Stromal cell of bone marrow (primary cell): Measurements from ENCODE around the gene CHL1.
A peak's percentile ranks its signal among the peaks of the same experiment; 100 is the strongest.
"Not testable (repeated sequence)": the region's sequence is repeated elsewhere in the genome, so short reads cannot be mapped to it uniquely, and the experiment has no call there.

Experiments
- DNase-seq: peaks from one replicate; pipeline ENCODE4 v3.0.0-alpha.2; 2012; ENCODE audit warnings: low read depth

CHL1 gene

GRCh38 chr3:341998-342397, 145.4 kb downstream of the CHL1 start:
- no peak for DNase-seq

- DNase-seq = no peak
Measured at GRCh38 chr3:346186-346585, 149.6 kb downstream of the CHL1 start.

GRCh38 chr3:347581-347980, 151.0 kb downstream of the CHL1 start:
- DNase-seq = no peak

- no peak for DNase-seq
Measured at GRCh38 chr3:350871-351371, 154.4 kb downstream of the CHL1 start.

- DNase-seq = no peak
Measured at GRCh38 chr3:352599-352998, 156.0 kb downstream of the CHL1 start.

- DNase-seq = no peak
Measured at GRCh38 chr3:353191-353739, 156.7 kb downstream of the CHL1 start.

- no peak for DNase-seq
Measured at GRCh38 chr3:354432-354831, 157.9 kb downstream of the CHL1 start.

- no peak for DNase-seq
Measured at GRCh38 chr3:355622-356021, 159.1 kb downstream of the CHL1 start.

GRCh38 chr3:356952-357351, 160.4 kb downstream of the CHL1 start:
- DNase-seq = no peak

- no peak for DNase-seq
Measured at GRCh38 chr3:359672-360071, 163.1 kb downstream of the CHL1 start.

GRCh38 chr3:362681-363338, 166.2 kb downstream of the CHL1 start:
- DNase-seq = no peak

GRCh38 chr3:364287-364686, 167.7 kb downstream of the CHL1 start:
- DNase-seq = no peak

GRCh38 chr3:365268-365667, 168.7 kb downstream of the CHL1 start:
- no peak for DNase-seq

- not testable (repeated sequence) for DNase-seq
Measured at GRCh38 chr3:366253-366652, 169.7 kb downstream of the CHL1 start.

GRCh38 chr3:373193-373779, 176.7 kb downstream of the CHL1 start:
- DNase-seq = no peak

GRCh38 chr3:374459-374858, 177.9 kb downstream of the CHL1 start:
- DNase-seq = no peak

- DNase-seq = no peak
Measured at GRCh38 chr3:377158-377561, 180.6 kb downstream of the CHL1 start.

GRCh38 chr3:380801-381200, 184.2 kb downstream of the CHL1 start:
- no peak for DNase-seq

- peak; percentile 19 for DNase-seq
Measured at GRCh38 chr3:385151-385550, 188.6 kb downstream of the CHL1 start.

GRCh38 chr3:394775-395174, 198.2 kb downstream of the CHL1 start:
- no peak for DNase-seq

GRCh38 chr3:396293-396692, 199.7 kb downstream of the CHL1 start:
- DNase-seq = no peak

- DNase-seq = no peak
Measured at GRCh38 chr3:399647-400046, 203.1 kb downstream of the CHL1 start.

GRCh38 chr3:403826-404225, 207.3 kb downstream of the CHL1 start:
- no peak for DNase-seq

GRCh38 chr3:409011-409410, 212.4 kb downstream of the CHL1 start:
- no peak for DNase-seq
